Neuronal stem cell (in vitro differentiated cells): ENCODE results near the gene PCNX1.

Experiments
- DNase-seq: peaks from one replicate; pipeline ENCODE4 v3.0.0-alpha.2; 2013; ENCODE audit warnings: low spot score
- H2AFZ ChIP-seq: one replicate; pipeline ENCODE4 v1.6.1; 2013; ENCODE audit warnings: mild to moderate bottlenecking, low read length, inconsistent platforms
- H2AK5ac ChIP-seq: 2 replicates; pipeline ENCODE4 v1.6.1; 2013; ENCODE audit warnings: low read depth, mild to moderate bottlenecking, inconsistent platforms, low read length, moderate library complexity, mixed read lengths
- H2BK120ac ChIP-seq: 2 replicates; pipeline ENCODE4 v1.6.1; 2013; ENCODE audit warnings: low read depth, mild to moderate bottlenecking, inconsistent platforms, low read length, moderate library complexity, mixed read lengths
- H2BK12ac ChIP-seq: one replicate; pipeline ENCODE4 v1.6.1; 2013; ENCODE audit warnings: low read length, inconsistent platforms
- H2BK15ac ChIP-seq: 2 replicates; pipeline ENCODE4 v1.6.1; 2013; ENCODE audit warnings: mild to moderate bottlenecking, low read length, inconsistent platforms, mixed read lengths
- H2BK5ac ChIP-seq: one replicate; pipeline ENCODE4 v1.6.1; 2013; ENCODE audit warnings: inconsistent platforms, mild to moderate bottlenecking, low read length, moderate library complexity
- H3K14ac ChIP-seq: one replicate; pipeline ENCODE4 v1.6.1; 2013; ENCODE audit warnings: low read length, inconsistent platforms
- H3K18ac ChIP-seq: 2 replicates; pipeline ENCODE4 v1.6.1; 2013; ENCODE audit warnings: low read length, inconsistent platforms
- H3K23ac ChIP-seq: 2 replicates; pipeline ENCODE4 v1.6.1; 2013; ENCODE audit warnings: low read depth, mild to moderate bottlenecking, mixed read lengths, low read length, inconsistent platforms; ENCODE audit not compliant: poor library complexity
- H3K27ac ChIP-seq: replicated peaks from 3 replicates; pipeline ENCODE4 v1.5.1; 2013; ENCODE audit warnings: low read length, inconsistent platforms
- H3K27me3 ChIP-seq, 3 experiments: 2 replicates each; pipeline ENCODE4 v1.6.1; 2013; ENCODE audit warnings: low read length in 3 of 3, mild to moderate bottlenecking in 2 of 3, inconsistent platforms in 1 of 3, low read depth in 1 of 3, mixed read lengths in 1 of 3, moderate library complexity in 1 of 3; ENCODE audit not compliant: control insufficient read depth in 3 of 3, insufficient read depth in 3 of 3
- H3K36me3 ChIP-seq, 2 donors: replicated peaks in 1 of 2; 2 replicates each; pipeline ENCODE4 v1.6.1; 2013; ENCODE audit warnings: low read length in 2 of 2; ENCODE audit not compliant: control insufficient read depth in 2 of 2, insufficient read depth in 2 of 2
- H3K4ac ChIP-seq: 2 replicates; pipeline ENCODE4 v1.6.1; 2013; ENCODE audit warnings: inconsistent platforms, mild to moderate bottlenecking, low read length, moderate library complexity
- H3K4me1 ChIP-seq, 2 donors: 1 replicate in 1 of 2; 2 replicates in 1 of 2; pipeline ENCODE4 v1.6.1; 2013; ENCODE audit warnings: low read length in 2 of 2, low read depth in 1 of 2; ENCODE audit not compliant: control insufficient read depth in 2 of 2, insufficient read depth in 1 of 2
- H3K4me2 ChIP-seq: one replicate; pipeline ENCODE4 v1.6.1; 2013; ENCODE audit warnings: mild to moderate bottlenecking, low read length, inconsistent platforms; ENCODE audit not compliant: insufficient read depth, poor library complexity, severe bottlenecking
- H3K4me3 ChIP-seq, 2 donors: 2 replicates each; pipeline ENCODE4 v1.5.1; 2013; ENCODE audit warnings: low read length in 2 of 2, mild to moderate bottlenecking in 2 of 2, inconsistent platforms in 1 of 2, moderate library complexity in 1 of 2
- H3K79me1 ChIP-seq: one replicate; pipeline ENCODE4 v1.6.1; 2013; ENCODE audit warnings: low read depth, mild to moderate bottlenecking, inconsistent platforms, low read length, moderate library complexity
- H3K9ac ChIP-seq: one replicate; pipeline ENCODE4 v1.6.1; 2013; ENCODE audit warnings: mild to moderate bottlenecking, low read depth, low read length, inconsistent platforms; ENCODE audit not compliant: poor library complexity
- H3K9me3 ChIP-seq, 2 donors: replicated peaks in 1 of 2; 2 replicates each; pipeline versions ENCODE3 to v1.6.1; 2013; ENCODE audit warnings: low read length in 2 of 2, mild to moderate bottlenecking in 2 of 2, inconsistent platforms in 1 of 2, low read depth in 1 of 2, mixed read lengths in 1 of 2, moderate library complexity in 1 of 2; ENCODE audit not compliant: control insufficient read depth in 2 of 2, insufficient read depth in 1 of 2
- H4K8ac ChIP-seq: one replicate; pipeline ENCODE4 v1.6.1; 2013; ENCODE audit warnings: low read depth, mild to moderate bottlenecking, inconsistent platforms, low read length, moderate library complexity
- H4K91ac ChIP-seq: one replicate; pipeline ENCODE4 v1.6.1; 2013; ENCODE audit warnings: low read length, low read depth, mild to moderate bottlenecking, inconsistent platforms; ENCODE audit not compliant: poor library complexity
- WGBS, 2 donors: extraction: QIAGEN DNeasy Blood & Tissue Kit; methylation state at CpG; one replicate each; pipeline ENCODE4 v1.1.7; 2013; ENCODE audit warnings: missing lambda C conversion rate in 2 of 2, mixed read lengths in 1 of 2; ENCODE audit not compliant: insufficient read length in 2 of 2, insufficient replicate concordance in 1 of 2; ENCODE audit errors: extremely low coverage in 2 of 2; 5-methylcytosine and 5-hydroxymethylcytosine counted together

The PCNX1 gene

GRCh38 chr14:71137536-71138447 lies 230.5 kb downstream of the PCNX1 start:
- Histone ChIP-seq H2BK5ac (no peak overlapping the region), H2AK5ac (no peak overlapping the region), H3K18ac (no peak overlapping the region), H3K9ac (no peak overlapping the region), H3K27ac (no peak overlapping the region), H2BK12ac (no peak overlapping the region), H2BK120ac (no peak overlapping the region), H2AFZ (no peak overlapping the region), H3K36me3 (no peaks in the 10 kb centered on the region), H2BK15ac (no peak overlapping the region), H3K4me2 (no peak overlapping the region), H3K4me3 (no peak overlapping the region), H3K23ac (no peak overlapping the region), H3K4ac (no peak overlapping the region), H3K4me1 (peaks cover 0 to 4% of the 10 kb centered on the region in 2 donors), H4K91ac (no peak overlapping the region), H3K27me3 (no peaks in the 10 kb centered on the region), H3K14ac (no peak overlapping the region), H3K9me3 (peaks cover 2 to 8% of the 10 kb centered on the region in 2 donors), H3K79me1 (no peaks in the 10 kb centered on the region), H4K8ac (no peak overlapping the region)
- DNase-seq: no peak
- WGBS, 2 donors: no CpG with 5 or more reads among the region's 5 CpGs

GRCh38 chr14:71138448-71139293 lies 231.4 kb downstream of the PCNX1 start:
- Histone ChIP-seq H3K27ac (no peak overlapping the region), H2BK12ac (peak overlapping the region; percentile 11), H3K14ac (peak overlapping the region; percentile 42), H3K23ac (no peak overlapping the region), H3K9me3 (peaks cover 2 to 8% of the 10 kb centered on the region in 2 donors), H3K4ac (no peak overlapping the region), H2AK5ac (no peak overlapping the region), H4K8ac (no peak overlapping the region), H3K27me3 (no peaks in the 10 kb centered on the region), H3K4me3 (no peak overlapping the region), H3K79me1 (no peaks in the 10 kb centered on the region), H3K9ac (no peak overlapping the region), H2BK15ac (no peak overlapping the region), H4K91ac (no peak overlapping the region), H2BK120ac (no peak overlapping the region), H3K18ac (no peak overlapping the region), H3K4me2 (no peak overlapping the region), H3K36me3 (no peaks in the 10 kb centered on the region), H2BK5ac (no peak overlapping the region), H3K4me1 (peaks cover 3 to 7% of the 10 kb centered on the region in 2 donors), H2AFZ (peak overlapping the region; percentile 42)
- WGBS, 2 donors: 100% methylated on average over 4 of the region's 14 CpGs; no CpG with 5 or more reads in 1 of the 2 donors
- peak; percentile 58 for DNase-seq

GRCh38 chr14:71139294-71139946 lies 232.2 kb downstream of the PCNX1 start:
- H2AFZ ChIP-seq: peak overlapping the region; percentile 42
- no peaks in the 10 kb centered on the region for H3K36me3 ChIP-seq
- no peak for DNase-seq
- H3K14ac ChIP-seq: no peak overlapping the region
- H2BK5ac ChIP-seq: no peak overlapping the region
- peaks cover 3 to 7% of the 10 kb centered on the region in 2 donors for H3K4me1 ChIP-seq
- H4K91ac ChIP-seq: no peak overlapping the region
- H3K23ac ChIP-seq: no peak overlapping the region
- H3K9ac ChIP-seq: peak overlapping the region; percentile 5
- peaks cover 2 to 8% of the 10 kb centered on the region in 2 donors for H3K9me3 ChIP-seq
- H3K4ac ChIP-seq: no peak overlapping the region
- no peak overlapping the region for H3K4me3 ChIP-seq
- H3K18ac ChIP-seq: peak overlapping the region; percentile 66
- no peak overlapping the region for H2BK12ac ChIP-seq
- H2BK120ac ChIP-seq: no peak overlapping the region
- no peak overlapping the region for H2AK5ac ChIP-seq
- no peak overlapping the region for H4K8ac ChIP-seq
- H2BK15ac ChIP-seq: peak overlapping the region; percentile 76
- no peaks in the 10 kb centered on the region for H3K27me3 ChIP-seq
- H3K4me2 ChIP-seq: no peak overlapping the region
- H3K79me1 ChIP-seq: no peaks in the 10 kb centered on the region
- no peak overlapping the region for H3K27ac ChIP-seq
- whole genome bisulfite sequencing, 2 donors: no CpG with 5 or more reads among the region's 31 CpGs
